ENCODE data around the gene UIMC1. TPM values are rescaled to one million over a fixed set of nuclear protein-coding genes. Genes with fewer than 3 reads are reported as not detected.

UIMC1 gene
- total RNA-seq, 4 donors from 2014 or later: 22.3 to 38.6 (median 27.7) TPM

- TF ChIP-seq CTCF (IDR thresholded peaks at IDR 0.05): no peak
- DNase-seq (ENCODE audit: low spot score) (no peak), ATAC-seq (ENCODE audit: low FRiP score) (no peak)
Measured at GRCh38 chr5:176892663-176893062, 113.9 kb downstream of the UIMC1 start.

- no peak for ATAC-seq (ENCODE audit: low FRiP score)
- TF ChIP-seq CTCF (IDR thresholded peaks at IDR 0.05): no peak
- DNase-seq (ENCODE audit: low spot score): no peak
Measured at GRCh38 chr5:176891331-176891958, 115.1 kb downstream of the UIMC1 start.

- DNase-seq (ENCODE audit: low spot score) (no peak), ATAC-seq (ENCODE audit: low FRiP score) (no peak)
- TF ChIP-seq CTCF (IDR thresholded peaks at IDR 0.05): no peak
Measured at GRCh38 chr5:176890455-176891330, 115.9 kb downstream of the UIMC1 start.

- ATAC-seq (ENCODE audit: low FRiP score) (no peak), DNase-seq (ENCODE audit: low spot score) (no peak)
- no peak for TF ChIP-seq CTCF (IDR thresholded peaks at IDR 0.05)
Measured at GRCh38 chr5:176889321-176890280, 117.0 kb downstream of the UIMC1 start.

GRCh38 chr5:176888865-176889165, 117.8 kb downstream of the UIMC1 start:
- no peak for TF ChIP-seq CTCF (IDR thresholded peaks at IDR 0.05)
- DNase-seq (ENCODE audit: low spot score) (no peak), ATAC-seq (ENCODE audit: low FRiP score) (no peak)

- TF ChIP-seq CTCF (IDR thresholded peaks at IDR 0.05): no peak
- DNase-seq (ENCODE audit: low spot score): no peak
- ATAC-seq (ENCODE audit: low FRiP score): no peak
Measured at GRCh38 chr5:176888016-176888864, 118.3 kb downstream of the UIMC1 start.
